D341Med (cell line): ENCODE results near the gene SLC19A1.
A peak's percentile ranks its signal among the peaks of the same experiment; 100 is the strongest.
"Not testable (repeated sequence)": the region's sequence is repeated elsewhere in the genome, so short reads cannot be mapped to it uniquely, and the experiment has no call there.

Experiments used
- DNase-seq: peaks from one replicate; pipeline ENCODE4 v3.0.0; 2012; ENCODE audit warnings: low spot score

The SLC19A1 gene

GRCh38 chr21:45576838-45577737 is 34.8 kb upstream of the SLC19A1 start:
- no peak for DNase-seq

- DNase-seq = no peak
Observed at GRCh38 chr21:45575993-45576837, 34.0 kb upstream of the SLC19A1 start.

GRCh38 chr21:45575304-45575992 is 33.2 kb upstream of the SLC19A1 start:
- DNase-seq = no peak

- no peak for DNase-seq
Observed at GRCh38 chr21:45574691-45575090, 32.5 kb upstream of the SLC19A1 start.

- no peak for DNase-seq
Observed at GRCh38 chr21:45574081-45574501, 31.9 kb upstream of the SLC19A1 start.

- DNase-seq = no peak
Observed at GRCh38 chr21:45573452-45574035, 31.3 kb upstream of the SLC19A1 start.

- DNase-seq = no peak
Observed at GRCh38 chr21:45572783-45573451, 30.7 kb upstream of the SLC19A1 start.

GRCh38 chr21:45572231-45572630 is 30.0 kb upstream of the SLC19A1 start:
- DNase-seq = no peak

- no peak for DNase-seq
Observed at GRCh38 chr21:45571641-45572040, 29.4 kb upstream of the SLC19A1 start.

GRCh38 chr21:45570826-45571601 is 28.8 kb upstream of the SLC19A1 start:
- DNase-seq = peak; percentile 79

GRCh38 chr21:45570071-45570470 is 27.8 kb upstream of the SLC19A1 start:
- DNase-seq = no peak

GRCh38 chr21:45568383-45568782 is 26.1 kb upstream of the SLC19A1 start:
- DNase-seq = no peak

GRCh38 chr21:45564137-45564536 is 21.9 kb upstream of the SLC19A1 start:
- not testable (repeated sequence) for DNase-seq

GRCh38 chr21:45562965-45563364 is 20.7 kb upstream of the SLC19A1 start:
- no peak for DNase-seq

GRCh38 chr21:45562402-45562801 is 20.2 kb upstream of the SLC19A1 start:
- no peak for DNase-seq

- DNase-seq = not testable (repeated sequence)
Observed at GRCh38 chr21:45561241-45561640, 19.0 kb upstream of the SLC19A1 start.

- DNase-seq = peak; percentile 18
Observed at GRCh38 chr21:45560106-45561021, 18.1 kb upstream of the SLC19A1 start.

GRCh38 chr21:45559216-45560105 is 17.2 kb upstream of the SLC19A1 start:
- no peak for DNase-seq
